Neuronal stem cell (in vitro differentiated cells): ENCODE results near the gene C11orf71.
A peak's percentile ranks its signal among the peaks of the same experiment; 100 is the strongest.

Source experiments
- DNase-seq: peaks from one replicate; pipeline ENCODE4 v3.0.0-alpha.2; 2013; ENCODE audit warnings: low spot score
- H2AFZ ChIP-seq: one replicate; pipeline ENCODE4 v1.6.1; 2013; ENCODE audit warnings: mild to moderate bottlenecking, low read length, inconsistent platforms
- H2AK5ac ChIP-seq: 2 replicates; pipeline ENCODE4 v1.6.1; 2013; ENCODE audit warnings: low read depth, mild to moderate bottlenecking, inconsistent platforms, low read length, moderate library complexity, mixed read lengths
- H2BK120ac ChIP-seq: 2 replicates; pipeline ENCODE4 v1.6.1; 2013; ENCODE audit warnings: low read depth, mild to moderate bottlenecking, inconsistent platforms, low read length, moderate library complexity, mixed read lengths
- H2BK12ac ChIP-seq: one replicate; pipeline ENCODE4 v1.6.1; 2013; ENCODE audit warnings: low read length, inconsistent platforms
- H2BK15ac ChIP-seq: 2 replicates; pipeline ENCODE4 v1.6.1; 2013; ENCODE audit warnings: mild to moderate bottlenecking, low read length, inconsistent platforms, mixed read lengths
- H2BK5ac ChIP-seq: one replicate; pipeline ENCODE4 v1.6.1; 2013; ENCODE audit warnings: inconsistent platforms, mild to moderate bottlenecking, low read length, moderate library complexity
- H3K14ac ChIP-seq: one replicate; pipeline ENCODE4 v1.6.1; 2013; ENCODE audit warnings: low read length, inconsistent platforms
- H3K18ac ChIP-seq: 2 replicates; pipeline ENCODE4 v1.6.1; 2013; ENCODE audit warnings: low read length, inconsistent platforms
- H3K23ac ChIP-seq: 2 replicates; pipeline ENCODE4 v1.6.1; 2013; ENCODE audit warnings: low read depth, mild to moderate bottlenecking, mixed read lengths, low read length, inconsistent platforms; ENCODE audit not compliant: poor library complexity
- H3K27ac ChIP-seq: replicated peaks from 3 replicates; pipeline ENCODE4 v1.5.1; 2013; ENCODE audit warnings: low read length, inconsistent platforms
- H3K27me3 ChIP-seq, 3 experiments: 2 replicates each; pipeline ENCODE4 v1.6.1; 2013; ENCODE audit warnings: low read length in 3 of 3, mild to moderate bottlenecking in 2 of 3, inconsistent platforms in 1 of 3, low read depth in 1 of 3, mixed read lengths in 1 of 3, moderate library complexity in 1 of 3; ENCODE audit not compliant: control insufficient read depth in 3 of 3, insufficient read depth in 3 of 3
- H3K36me3 ChIP-seq, 2 donors: replicated peaks in 1 of 2; 2 replicates each; pipeline ENCODE4 v1.6.1; 2013; ENCODE audit warnings: low read length in 2 of 2; ENCODE audit not compliant: control insufficient read depth in 2 of 2, insufficient read depth in 2 of 2
- H3K4ac ChIP-seq: 2 replicates; pipeline ENCODE4 v1.6.1; 2013; ENCODE audit warnings: inconsistent platforms, mild to moderate bottlenecking, low read length, moderate library complexity
- H3K4me1 ChIP-seq, 2 donors: 1 replicate in 1 of 2; 2 replicates in 1 of 2; pipeline ENCODE4 v1.6.1; 2013; ENCODE audit warnings: low read length in 2 of 2, low read depth in 1 of 2; ENCODE audit not compliant: control insufficient read depth in 2 of 2, insufficient read depth in 1 of 2
- H3K4me2 ChIP-seq: one replicate; pipeline ENCODE4 v1.6.1; 2013; ENCODE audit warnings: mild to moderate bottlenecking, low read length, inconsistent platforms; ENCODE audit not compliant: insufficient read depth, poor library complexity, severe bottlenecking
- H3K4me3 ChIP-seq, 2 donors: 2 replicates each; pipeline ENCODE4 v1.5.1; 2013; ENCODE audit warnings: low read length in 2 of 2, mild to moderate bottlenecking in 2 of 2, inconsistent platforms in 1 of 2, moderate library complexity in 1 of 2
- H3K79me1 ChIP-seq: one replicate; pipeline ENCODE4 v1.6.1; 2013; ENCODE audit warnings: low read depth, mild to moderate bottlenecking, inconsistent platforms, low read length, moderate library complexity
- H3K9ac ChIP-seq: one replicate; pipeline ENCODE4 v1.6.1; 2013; ENCODE audit warnings: mild to moderate bottlenecking, low read depth, low read length, inconsistent platforms; ENCODE audit not compliant: poor library complexity
- H3K9me3 ChIP-seq, 2 donors: replicated peaks in 1 of 2; 2 replicates each; pipeline versions ENCODE3 to v1.6.1; 2013; ENCODE audit warnings: low read length in 2 of 2, mild to moderate bottlenecking in 2 of 2, inconsistent platforms in 1 of 2, low read depth in 1 of 2, mixed read lengths in 1 of 2, moderate library complexity in 1 of 2; ENCODE audit not compliant: control insufficient read depth in 2 of 2, insufficient read depth in 1 of 2
- H4K8ac ChIP-seq: one replicate; pipeline ENCODE4 v1.6.1; 2013; ENCODE audit warnings: low read depth, mild to moderate bottlenecking, inconsistent platforms, low read length, moderate library complexity
- H4K91ac ChIP-seq: one replicate; pipeline ENCODE4 v1.6.1; 2013; ENCODE audit warnings: low read length, low read depth, mild to moderate bottlenecking, inconsistent platforms; ENCODE audit not compliant: poor library complexity
- WGBS, 2 donors: extraction: QIAGEN DNeasy Blood & Tissue Kit; methylation state at CpG; one replicate each; pipeline ENCODE4 v1.1.7; 2013; ENCODE audit warnings: missing lambda C conversion rate in 2 of 2, mixed read lengths in 1 of 2; ENCODE audit not compliant: insufficient read length in 2 of 2, insufficient replicate concordance in 1 of 2; ENCODE audit errors: extremely low coverage in 2 of 2; 5-methylcytosine and 5-hydroxymethylcytosine counted together

C11orf71 gene

GRCh38 chr11:114399490-114400215, 658 bp downstream of the C11orf71 start:
- H3K4me1 ChIP-seq = peaks cover 2 to 4% of the 10 kb centered on the region in 2 donors
- DNase-seq = no peak
- peak overlapping the region; percentile 77 for H3K4me2 ChIP-seq
- H3K18ac ChIP-seq = peak overlapping the region; percentile 99
- H3K23ac ChIP-seq = peak overlapping the region; percentile 76
- H3K4me3 ChIP-seq = peak overlapping the region; percentile 85 to 95
- H2BK120ac ChIP-seq = no peak overlapping the region
- H3K14ac ChIP-seq = peak overlapping the region; percentile 67
- H3K4ac ChIP-seq = no peak overlapping the region
- H2AK5ac ChIP-seq = peak overlapping the region; percentile 85
- H4K8ac ChIP-seq = peak overlapping the region; percentile 94
- H2BK12ac ChIP-seq = peak overlapping the region; percentile 26
- H3K9me3 ChIP-seq = no peaks in the 10 kb centered on the region
- no peak overlapping the region for H4K91ac ChIP-seq
- peaks cover 0 to 22% of the 10 kb centered on the region in 2 donors for H3K36me3 ChIP-seq
- H3K79me1 ChIP-seq = no peaks in the 10 kb centered on the region
- peak overlapping the region; percentile 73 for H2BK15ac ChIP-seq
- no CpG with 5 or more reads among the region's 29 CpGs for WGBS, 2 donors
- peak overlapping the region; percentile 96 for H3K27ac ChIP-seq
- peak overlapping the region; percentile 90 for H2AFZ ChIP-seq
- H3K27me3 ChIP-seq = no peaks in the 10 kb centered on the region
- peak overlapping the region; percentile 97 for H3K9ac ChIP-seq
- H2BK5ac ChIP-seq = peak overlapping the region; percentile 97

GRCh38 chr11:114398303-114398920, 1.9 kb downstream of the C11orf71 start:
- Histone ChIP-seq H3K9ac (no peak overlapping the region), H3K4me3 (no peak overlapping the region), H3K14ac (no peak overlapping the region), H3K18ac (no peak overlapping the region), H2BK12ac (no peak overlapping the region), H3K23ac (no peak overlapping the region), H3K4ac (no peak overlapping the region), H2BK5ac (no peak overlapping the region), H4K8ac (no peak overlapping the region), H3K27me3 (no peaks in the 10 kb centered on the region), H2AFZ (no peak overlapping the region), H3K9me3 (no peaks in the 10 kb centered on the region), H2BK15ac (no peak overlapping the region), H2BK120ac (no peak overlapping the region), H3K27ac (no peak overlapping the region), H3K4me2 (no peak overlapping the region), H4K91ac (no peak overlapping the region), H3K4me1 (peaks cover 2 to 4% of the 10 kb centered on the region in 2 donors), H2AK5ac (no peak overlapping the region), H3K79me1 (no peaks in the 10 kb centered on the region), H3K36me3 (peaks cover 0 to 10% of the 10 kb centered on the region in 2 donors)
- no CpG with 5 or more reads among the region's 4 CpGs for WGBS, 2 donors
- no peak for DNase-seq

GRCh38 chr11:114397349-114397982, 2.8 kb downstream of the C11orf71 start:
- Histone ChIP-seq H3K4me1 (peaks cover 2 to 4% of the 10 kb centered on the region in 2 donors), H3K9me3 (no peaks in the 10 kb centered on the region), H2AFZ (no peak overlapping the region), H2BK15ac (no peak overlapping the region), H3K4ac (no peak overlapping the region), H3K4me3 (no peak overlapping the region), H2BK120ac (no peak overlapping the region), H3K36me3 (peaks cover 0 to under 1% of the 10 kb centered on the region in 2 donors), H2BK5ac (no peak overlapping the region), H4K91ac (no peak overlapping the region), H2BK12ac (no peak overlapping the region), H3K9ac (no peak overlapping the region), H3K14ac (no peak overlapping the region), H3K23ac (no peak overlapping the region), H3K27me3 (peaks cover 0 to 3% (median 0%) of the 10 kb centered on the region in 3 experiments), H2AK5ac (no peak overlapping the region), H3K79me1 (no peaks in the 10 kb centered on the region), H4K8ac (no peak overlapping the region), H3K27ac (no peak overlapping the region), H3K4me2 (no peak overlapping the region), H3K18ac (no peak overlapping the region)
- no peak for DNase-seq
- WGBS, 2 donors = 100% methylated on average over 1 of the region's 2 CpGs; no CpG with 5 or more reads in 1 of the 2 donors

- Histone ChIP-seq H3K18ac (no peak overlapping the region), H4K8ac (no peak overlapping the region), H3K4me2 (no peak overlapping the region), H3K79me1 (no peaks in the 10 kb centered on the region), H4K91ac (no peak overlapping the region), H3K27ac (no peak overlapping the region), H3K36me3 (no peaks in the 10 kb centered on the region), H2BK120ac (no peak overlapping the region), H3K27me3 (peaks cover 0 to 3% (median 0%) of the 10 kb centered on the region in 3 experiments), H3K23ac (no peak overlapping the region), H2BK12ac (no peak overlapping the region), H2AK5ac (no peak overlapping the region), H2AFZ (no peak overlapping the region), H2BK5ac (no peak overlapping the region), H3K14ac (no peak overlapping the region), H3K4me1 (peaks cover 2 to 4% of the 10 kb centered on the region in 2 donors), H3K4ac (no peak overlapping the region), H3K9me3 (no peaks in the 10 kb centered on the region), H3K9ac (no peak overlapping the region), H3K4me3 (no peak overlapping the region), H2BK15ac (no peak overlapping the region)
- DNase-seq = no peak
These were observed 3.4 kb downstream of the C11orf71 start for GRCh38 chr11:114396916-114397315.
